Measurements from ENCODE around the gene LRRC3C.

- TF ChIP-seq CTCF (IDR thresholded peaks at IDR 0.05 in 8 of 11, conservative IDR thresholded peaks at IDR 0.05 in 3 of 11): no peak
- no peak for TF ChIP-seq POLR2A (IDR thresholded peaks at IDR 0.05)
- no peak for TF ChIP-seq POLR2AphosphoS5 (IDR thresholded peaks at IDR 0.05)
Measured at GRCh38 chr17:39950871-39951348, 23.4 kb downstream of the LRRC3C start.
